Endodermal cell (in vitro differentiated cells): ENCODE data around the gene PCID2. TPM values are rescaled to one million over a fixed set of nuclear protein-coding genes. Genes with fewer than 3 reads are reported as not detected.
A peak's percentile ranks its signal among the peaks of the same experiment; 100 is the strongest.

Source experiments
- DNase-seq: peaks from one replicate; pipeline ENCODE4 v3.0.0-alpha.2; 2017
- H3K27ac ChIP-seq: 2 replicates; pipeline ENCODE4 v1.5.1; 2013; ENCODE audit warnings: mild to moderate bottlenecking, low read depth, low read length, moderate library complexity
- H3K27me3 ChIP-seq: 2 replicates; pipeline ENCODE4 v1.6.1; 2013; ENCODE audit warnings: mild to moderate bottlenecking, low read length, moderate library complexity; ENCODE audit not compliant: insufficient read depth, control insufficient read depth, poor library complexity, severe bottlenecking
- H3K36me3 ChIP-seq: 2 replicates; pipeline ENCODE4 v1.7.0; 2013; ENCODE audit warnings: mild to moderate bottlenecking, low read length, moderate library complexity; ENCODE audit not compliant: control insufficient read depth, insufficient read depth
- H3K4me1 ChIP-seq: one replicate; pipeline ENCODE4 v1.7.0; 2013; ENCODE audit warnings: low read length; ENCODE audit not compliant: control insufficient read depth, insufficient read depth
- H3K4me3 ChIP-seq: 2 replicates; pipeline ENCODE4 v1.5.1; 2013; ENCODE audit warnings: mild to moderate bottlenecking, low read length, moderate library complexity
- H3K9ac ChIP-seq: 2 replicates; pipeline ENCODE4 v1.6.1; 2013; ENCODE audit warnings: mild to moderate bottlenecking, low read length, moderate library complexity; ENCODE audit not compliant: poor library complexity, severe bottlenecking; ENCODE audit errors: extremely low read depth
- H3K9me3 ChIP-seq: 2 replicates; pipeline ENCODE4 v1.6.1; 2013; ENCODE audit warnings: mild to moderate bottlenecking, low read length, moderate library complexity; ENCODE audit not compliant: control insufficient read depth
- H3K27ac Mint-ChIP-seq: 2 replicates; pipeline ENCODE4 v1.8.0; 2020; ENCODE audit warnings: mixed read lengths
- H3K27me3 Mint-ChIP-seq: 2 replicates; pipeline ENCODE4 v1.8.0; 2021; ENCODE audit warnings: mild to moderate bottlenecking, mixed read lengths; ENCODE audit not compliant: insufficient read depth
- H3K36me3 Mint-ChIP-seq: 2 replicates; pipeline ENCODE4 v1.8.0; 2020; ENCODE audit warnings: low read depth, mixed read lengths
- H3K4me1 Mint-ChIP-seq: 2 replicates; pipeline ENCODE4 v1.8.0; 2020; ENCODE audit warnings: mixed read lengths
- H3K4me3 Mint-ChIP-seq: 2 replicates; pipeline ENCODE4 v1.8.0; 2020; ENCODE audit warnings: mild to moderate bottlenecking, moderate library complexity, mixed read lengths
- H3K9me3 Mint-ChIP-seq: 2 replicates; pipeline ENCODE4 v1.8.0; 2020; ENCODE audit warnings: mild to moderate bottlenecking, mixed read lengths
- CTCF ChIP-seq: fragments of 200-600 bp; sonication (generic); conservative IDR thresholded peaks from 2 replicates; pipeline ENCODE4 v1.5.0; 2021; ENCODE audit warnings: antibody characterized with exemption, mild to moderate bottlenecking
- WGBS, 2 experiments: methylation state at CpG; one replicate each; pipeline versions ENCODE4 v1.1.5 to v1.1.7; 2013; ENCODE audit warnings: missing lambda C conversion rate in 2 of 2, mixed read lengths in 1 of 2; ENCODE audit not compliant: insufficient coverage in 1 of 2, insufficient read length in 1 of 2; 5-methylcytosine and 5-hydroxymethylcytosine counted together
- total RNA-seq, 2 donors: library from RNA; stranded (reverse); fragmentation: NEBNext Ultra II Directional in 1 of 2; extraction: Animal tissue kit (Norgen Biotek cat#: 25700) in 1 of 2; gene quantifications; 2 replicates in 1 of 2; 3 replicates in 1 of 2; pipeline ENCODE4 v1.2.1, GENCODE V29; 2021

The PCID2 gene
- total RNA-seq, 2 donors from 2014 or later, result 70.5 to 71.7 TPM

- Mint-ChIP-seq H3K4me1 (peaks cover 20% of the 10 kb centered on the region), H3K9me3 (no peaks in the 10 kb centered on the region), H3K27ac (peak overlapping the region; percentile 63), H3K4me3 (no peak overlapping the region), H3K27me3 (no peaks in the 10 kb centered on the region), H3K36me3 (peaks cover 50% of the 10 kb centered on the region)
- WGBS, 2 experiments, result 90 to 96% methylated on average over 2 of the region's 3 CpGs
- peaks cover 62% of the 10 kb centered on the region for H3K36me3 ChIP-seq
- no peak for TF ChIP-seq CTCF
- no peak overlapping the region for H3K9ac ChIP-seq
- no peak overlapping the region for H3K27ac ChIP-seq
- H3K27me3 ChIP-seq, result no peaks in the 10 kb centered on the region
- peak; percentile 32 for DNase-seq
- H3K4me1 ChIP-seq, result peaks cover 8% of the 10 kb centered on the region
- no peaks in the 10 kb centered on the region for H3K9me3 ChIP-seq
- H3K4me3 ChIP-seq, result no peak overlapping the region
Observed at GRCh38 chr13:113218586-113218985, 10.1 kb upstream of the PCID2 start.

- no peak overlapping the region for H3K9ac ChIP-seq
- Mint-ChIP-seq H3K4me1 (peaks cover 29% of the 10 kb centered on the region), H3K27ac (no peak overlapping the region), H3K9me3 (no peaks in the 10 kb centered on the region), H3K36me3 (peaks cover 47% of the 10 kb centered on the region), H3K4me3 (no peak overlapping the region), H3K27me3 (no peaks in the 10 kb centered on the region)
- H3K4me3 ChIP-seq, result no peak overlapping the region
- 50 to 57% methylated on average over 6 to 7 of the region's 7 CpGs for WGBS, 2 experiments
- DNase-seq, result peak; percentile 74
- H3K4me1 ChIP-seq, result peaks cover 8% of the 10 kb centered on the region
- H3K36me3 ChIP-seq, result peaks cover 61% of the 10 kb centered on the region
- no peak for TF ChIP-seq CTCF
- H3K27me3 ChIP-seq, result no peaks in the 10 kb centered on the region
- H3K27ac ChIP-seq, result peak overlapping the region; percentile 69
- no peaks in the 10 kb centered on the region for H3K9me3 ChIP-seq
Observed at GRCh38 chr13:113216254-113217048, 8.0 kb upstream of the PCID2 start.

- peaks cover 32% of the 10 kb centered on the region for H3K36me3 Mint-ChIP-seq
- H3K4me1 ChIP-seq, result peaks cover 8% of the 10 kb centered on the region
- peak; percentile 80 for DNase-seq
- peak; percentile 71 for TF ChIP-seq CTCF
- no peaks in the 10 kb centered on the region for H3K27me3 ChIP-seq
- H3K4me3 Mint-ChIP-seq, result peak overlapping the region; percentile 84
- no peaks in the 10 kb centered on the region for H3K27me3 Mint-ChIP-seq
- H3K9ac ChIP-seq, result no peak overlapping the region
- H3K9me3 ChIP-seq, result no peaks in the 10 kb centered on the region
- peak overlapping the region; percentile 40 for H3K27ac Mint-ChIP-seq
- peaks cover 32% of the 10 kb centered on the region for H3K36me3 ChIP-seq
- no peak overlapping the region for H3K27ac ChIP-seq
- H3K4me3 ChIP-seq, result peak overlapping the region; percentile 93
- no peaks in the 10 kb centered on the region for H3K9me3 Mint-ChIP-seq
- peaks cover 30% of the 10 kb centered on the region for H3K4me1 Mint-ChIP-seq
- 96 to 97% methylated on average over 5 to 10 of the region's 10 CpGs for WGBS, 2 experiments
Observed at GRCh38 chr13:113211774-113212173, 3.3 kb upstream of the PCID2 start.
